ENCODE results near the gene ZNF778. TPM values are rescaled to one million over a fixed set of nuclear protein-coding genes. Genes with fewer than 3 reads are reported as not detected.
"Not testable (repeated sequence)": the region's sequence is repeated elsewhere in the genome, so short reads cannot be mapped to it uniquely, and the experiment has no call there.

ZNF778 gene
- polyA plus RNA-seq, 4 donors = 5.0 to 6.1 (median 5.3) TPM

DNA sequence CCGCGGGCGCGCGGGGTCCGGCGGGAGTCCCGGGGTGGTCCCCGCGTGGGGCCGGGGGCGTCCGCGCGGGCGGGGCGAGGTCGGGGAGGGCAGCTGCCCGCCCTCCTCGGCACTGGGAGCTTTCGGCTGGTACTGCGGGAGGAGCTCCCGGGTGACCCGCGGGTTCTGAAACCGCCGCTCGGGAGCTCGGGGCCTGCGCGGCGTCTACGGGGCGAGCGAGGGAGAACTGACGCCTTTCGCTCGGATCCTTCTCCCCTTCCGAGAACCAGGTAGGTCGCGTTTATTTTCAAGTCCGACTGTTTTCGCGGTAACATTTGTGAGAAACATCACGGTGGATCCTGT lies 30.2 kb downstream of the ZNF778 start:
- not testable (repeated sequence) for DNase-seq (ENCODE audit: low read depth in 4 of 4, low spot score in 3 of 4)

DNA sequence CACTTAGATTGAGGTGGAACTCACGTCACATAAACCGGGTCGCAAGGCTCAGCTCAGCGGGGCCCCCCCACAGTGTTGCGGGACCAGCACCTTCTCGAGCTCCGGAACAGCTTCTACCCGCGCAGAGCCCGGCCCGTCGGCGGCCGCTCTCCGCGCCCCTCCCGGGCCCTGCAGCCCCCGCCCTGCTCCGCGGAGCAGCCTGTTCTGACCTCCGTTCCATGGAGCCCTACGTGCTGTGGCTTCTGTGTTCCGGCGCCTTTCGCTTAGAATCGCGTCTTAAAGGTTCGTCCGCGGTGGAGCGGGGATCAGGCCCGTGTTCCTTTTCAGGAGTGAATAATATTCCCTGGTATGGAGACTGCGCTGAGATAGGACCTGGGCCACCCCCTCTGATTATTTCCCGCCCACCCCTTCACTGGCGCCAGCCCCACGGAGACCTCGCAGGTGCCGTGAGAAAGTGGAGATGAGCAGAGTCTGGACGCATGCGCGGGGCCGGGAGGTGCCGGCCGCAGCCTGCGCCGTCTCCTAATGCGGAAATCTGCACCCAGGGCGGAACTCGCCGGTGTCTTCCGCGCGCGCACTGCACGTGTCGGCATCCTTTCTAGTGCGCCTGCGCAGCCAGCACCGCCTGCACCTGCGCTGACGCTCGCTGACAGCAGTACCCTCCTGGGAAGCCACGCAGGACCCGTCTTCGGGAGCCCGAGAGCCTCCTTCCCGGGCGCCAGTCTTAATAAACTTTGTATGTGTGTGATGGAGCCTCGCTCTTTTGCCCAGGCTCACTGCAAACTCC lies 30.9 kb downstream of the ZNF778 start:
- DNase-seq (ENCODE audit: low read depth in 4 of 4, low spot score in 3 of 4) = no peak

DNA sequence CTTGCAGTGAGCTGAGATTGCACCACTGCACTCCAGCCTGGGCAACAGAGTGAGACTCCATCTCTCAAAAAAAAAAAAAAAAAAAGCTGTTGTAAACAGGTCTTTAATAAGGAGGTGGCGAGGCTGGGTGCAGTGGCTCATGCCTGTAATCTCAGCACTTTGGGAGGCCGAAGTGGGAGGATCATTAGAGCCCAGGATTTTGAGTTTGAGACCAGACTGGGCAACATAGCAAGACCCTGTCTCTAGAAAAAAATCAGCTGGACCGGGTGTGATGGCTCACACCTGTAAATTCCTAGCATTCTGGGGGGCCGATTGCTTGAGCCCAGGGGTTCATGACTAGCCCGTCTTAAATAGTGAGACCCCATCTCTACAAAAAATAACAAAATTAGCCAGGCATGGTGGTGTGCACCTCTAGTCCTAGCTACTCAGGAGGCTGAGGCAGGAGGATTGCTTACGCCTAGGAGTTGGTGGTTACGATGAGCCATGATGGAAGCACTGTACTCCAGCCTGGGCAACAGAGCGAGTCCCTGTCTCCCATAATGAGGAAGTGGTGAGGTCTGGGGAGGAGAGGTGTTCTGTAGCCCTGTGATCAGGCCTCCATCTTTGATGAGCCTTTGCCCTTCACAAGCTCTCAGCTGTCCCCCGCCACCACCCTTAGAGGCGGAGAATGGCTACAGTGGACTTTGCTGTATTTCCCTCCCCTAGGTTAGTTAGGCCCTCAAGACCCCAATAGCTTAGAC lies 36.2 kb downstream of the ZNF778 start:
- no peak for DNase-seq (ENCODE audit: low read depth in 4 of 4, low spot score in 3 of 4)

DNA sequence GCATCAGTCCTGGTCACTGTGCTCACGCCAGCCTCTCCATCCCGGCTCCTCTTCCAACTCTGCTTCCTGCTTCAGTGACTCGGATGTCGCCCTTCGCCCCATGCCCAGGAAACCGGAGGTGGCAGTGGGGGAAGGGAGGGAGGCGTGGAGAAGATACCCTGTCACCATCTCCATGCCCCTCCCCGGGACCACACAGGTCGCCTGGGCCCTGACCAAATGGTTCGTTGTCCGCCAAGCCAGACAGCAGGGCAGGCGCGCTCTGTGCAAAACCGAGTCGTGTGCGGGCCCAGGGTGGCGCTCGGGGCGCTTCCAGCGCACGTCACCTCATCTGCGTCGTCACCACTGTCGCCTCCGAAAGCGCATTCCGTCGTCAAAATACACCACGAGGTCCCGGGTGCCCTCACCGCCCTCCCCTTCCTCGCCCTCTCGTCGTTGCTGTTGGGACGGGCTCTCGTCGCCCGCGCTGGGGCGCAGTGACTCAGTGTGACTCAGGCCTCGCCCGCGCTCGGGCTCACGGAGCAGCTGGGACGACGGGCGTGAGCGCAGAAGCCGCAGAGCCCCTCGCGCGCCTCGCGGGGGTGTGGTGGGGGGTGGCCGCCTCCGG lies 39.2 kb downstream of the ZNF778 start:
- DNase-seq (ENCODE audit: low read depth in 4 of 4, low spot score in 3 of 4) = peak in 3 of 4 donors; percentile 38 to 57 (median 43)

DNA sequence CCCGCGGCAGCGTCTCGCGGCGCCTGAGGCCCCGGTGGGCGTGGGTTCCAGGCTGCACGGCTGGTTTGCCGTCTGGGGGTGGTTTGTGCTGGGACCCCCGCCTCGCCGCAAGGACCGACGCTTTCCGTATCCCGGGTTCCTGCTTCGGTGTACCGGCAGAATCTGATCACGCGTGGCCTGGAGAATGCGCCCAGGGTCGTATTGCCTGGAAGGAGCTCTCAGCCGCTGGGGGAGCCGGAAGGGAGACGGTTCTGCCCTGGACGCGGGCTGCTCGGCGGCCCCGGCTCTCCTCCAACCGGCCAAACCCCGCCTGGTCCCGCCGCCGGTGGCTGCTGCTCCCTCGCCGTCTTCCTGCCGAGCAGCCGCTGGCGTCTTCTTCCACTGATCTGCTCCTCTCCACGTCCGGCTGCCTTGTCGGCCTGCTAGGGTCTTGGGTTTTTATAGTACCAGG lies 39.8 kb downstream of the ZNF778 start:
- no peak for DNase-seq (ENCODE audit: low read depth in 4 of 4, low spot score in 3 of 4)

DNA sequence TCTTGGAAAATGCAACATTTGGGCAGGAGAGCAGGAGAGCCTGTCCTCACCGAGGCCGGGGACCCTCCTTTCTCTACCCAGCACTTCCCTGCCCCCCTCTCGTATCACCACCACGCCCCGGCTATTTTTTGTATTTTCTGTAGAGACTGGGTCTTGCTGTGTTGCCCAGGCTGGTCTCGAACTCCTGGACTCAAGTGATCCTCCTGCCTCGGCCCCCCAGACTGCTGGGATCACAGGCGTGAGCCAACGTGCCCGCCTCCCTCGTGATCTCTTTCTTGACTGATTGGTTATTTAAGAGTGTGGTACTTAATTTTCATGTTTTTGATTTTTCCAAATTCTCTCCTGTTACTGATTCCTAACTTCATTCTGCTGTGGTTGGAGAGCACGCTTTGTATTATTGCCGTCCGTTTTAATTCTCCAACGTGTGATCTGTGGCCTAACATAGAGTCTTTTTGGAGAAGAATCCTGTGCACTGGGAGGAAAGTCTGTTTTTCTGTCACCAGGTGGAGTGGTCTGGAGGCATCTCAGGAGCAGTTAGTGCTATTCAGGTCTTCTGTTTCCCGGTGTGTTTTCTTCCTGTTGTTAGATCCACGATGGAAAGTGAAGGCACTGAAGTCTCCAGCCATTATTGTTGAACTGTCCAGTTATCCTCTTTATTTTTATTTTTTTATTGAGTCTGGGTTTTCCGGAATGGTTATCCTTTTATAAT lies 40.4 kb downstream of the ZNF778 start:
- no peak for DNase-seq (ENCODE audit: low read depth in 4 of 4, low spot score in 3 of 4)

DNA sequence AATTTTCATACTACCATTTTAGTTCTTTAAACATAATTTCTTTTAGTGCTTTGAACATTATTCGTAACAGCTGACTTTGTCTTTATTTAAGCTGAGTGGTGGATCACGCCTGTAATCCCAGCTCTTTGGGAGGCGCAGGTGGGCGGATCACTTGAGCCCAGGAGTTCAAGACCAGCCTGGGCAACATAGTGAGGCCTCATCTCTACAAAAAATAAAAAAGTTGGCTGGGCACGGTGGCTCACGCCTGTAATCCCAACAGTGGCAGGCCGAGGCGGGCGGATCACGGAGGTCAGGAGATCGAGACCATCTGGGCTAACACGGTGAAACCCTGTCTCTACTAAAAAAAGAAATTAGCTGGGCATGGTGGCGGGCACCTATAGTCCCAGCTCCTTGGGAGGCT lies 42.4 kb downstream of the ZNF778 start:
- DNase-seq (ENCODE audit: low read depth in 4 of 4, low spot score in 3 of 4) = not testable (repeated sequence)

DNA sequence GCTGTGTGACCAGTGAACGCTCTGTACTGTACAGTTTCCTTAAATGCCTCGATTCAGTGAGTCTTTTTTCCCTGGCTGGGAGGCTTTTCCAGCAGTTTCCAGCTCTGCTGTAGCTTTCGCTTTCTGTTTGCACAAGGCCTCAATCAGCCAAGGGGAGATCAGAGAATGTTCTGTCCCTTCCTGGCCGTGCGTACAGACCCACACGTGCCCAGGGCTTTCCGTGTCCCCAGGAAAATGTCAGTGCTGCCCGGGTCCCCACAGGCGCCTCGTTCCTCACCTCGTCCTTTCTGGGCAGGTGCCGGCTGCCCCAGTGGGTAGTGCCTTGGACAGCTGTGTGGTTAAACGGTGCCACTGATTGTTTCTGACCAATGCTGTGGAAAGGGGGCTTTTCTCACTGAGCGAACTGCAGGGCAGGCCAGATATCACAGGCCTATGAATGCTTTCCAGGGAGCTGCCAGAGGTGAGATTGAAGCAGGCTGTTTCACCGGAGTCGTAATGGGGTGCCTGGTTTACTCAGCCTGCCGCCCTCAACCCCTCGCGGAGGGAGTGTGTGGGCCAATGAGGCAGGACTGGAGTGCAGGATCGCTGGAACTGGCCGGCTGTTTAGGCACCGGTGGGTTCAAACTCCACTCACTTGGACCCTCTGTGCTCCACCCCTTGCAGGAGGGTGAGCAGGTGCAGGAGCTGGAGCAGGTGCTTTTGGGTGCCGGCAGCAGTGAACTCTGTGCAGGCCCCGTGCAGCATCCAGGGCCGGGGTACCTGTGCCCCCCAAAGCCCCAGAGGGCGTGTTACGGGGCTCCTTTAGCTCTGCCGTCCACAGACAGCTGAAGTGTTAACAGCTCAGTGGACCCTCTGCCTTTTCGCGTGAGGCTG lies 44.4 kb downstream of the ZNF778 start:
- DNase-seq (ENCODE audit: low read depth in 4 of 4, low spot score in 3 of 4) = no peak

DNA sequence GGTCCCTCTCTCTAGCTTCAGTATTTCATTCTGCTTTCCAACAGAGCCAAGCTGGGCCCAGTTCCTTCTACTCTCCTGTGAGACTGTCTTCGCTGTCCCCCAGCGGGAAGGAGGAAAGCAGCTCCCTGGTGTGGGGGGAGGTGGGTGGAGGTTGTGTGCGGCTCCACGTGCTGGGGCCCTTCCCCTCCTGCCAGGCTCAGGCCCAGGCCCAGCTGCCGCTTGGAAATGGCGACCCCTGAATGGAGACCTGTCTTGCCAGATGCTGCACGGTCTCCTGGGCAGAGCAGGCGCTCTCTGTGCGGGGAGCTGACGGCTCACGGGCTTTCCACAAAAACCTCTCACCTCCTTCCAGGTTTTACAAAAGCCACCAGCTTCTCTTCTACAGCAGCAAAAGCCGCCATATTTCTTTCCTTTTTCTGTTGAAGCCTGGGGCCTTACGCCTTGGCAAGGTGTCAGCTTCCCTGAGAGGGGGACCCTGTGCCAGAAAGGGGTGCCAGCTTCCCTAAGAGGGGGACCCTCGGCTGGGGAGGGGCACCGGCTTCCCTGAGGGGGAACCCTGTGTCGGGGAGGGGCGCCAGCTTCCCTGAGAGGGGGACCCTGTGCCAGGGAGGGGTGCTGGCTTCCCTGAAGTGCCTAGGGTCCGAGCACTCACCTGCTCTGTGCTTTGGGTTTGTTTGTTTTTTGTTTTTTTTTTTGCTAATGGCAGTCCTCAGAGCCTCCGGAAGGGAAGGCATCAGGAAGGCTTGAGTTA lies 47.5 kb downstream of the ZNF778 start:
- no peak for DNase-seq (ENCODE audit: low read depth in 4 of 4, low spot score in 3 of 4)

DNA sequence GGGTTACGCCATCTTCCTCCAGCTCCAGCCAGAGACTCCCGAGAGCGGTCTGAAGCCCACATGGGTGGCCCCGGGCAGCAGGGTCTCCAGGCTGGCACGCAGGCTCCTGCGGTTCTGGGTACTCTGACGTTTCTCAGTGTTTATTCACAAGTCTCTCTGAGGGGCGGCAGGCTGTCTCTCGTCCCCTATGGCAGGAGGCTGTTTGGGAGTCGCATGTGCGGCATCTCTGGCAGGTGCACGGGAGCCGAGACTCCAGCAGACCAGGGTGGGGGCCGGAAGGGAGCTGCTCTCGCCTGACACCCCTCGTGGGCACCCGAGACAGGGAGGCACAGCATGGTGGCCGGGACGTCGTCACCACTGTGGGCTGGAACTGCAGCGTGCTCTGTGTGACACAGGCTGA lies 48.1 kb downstream of the ZNF778 start:
- DNase-seq (ENCODE audit: low read depth in 4 of 4, low spot score in 3 of 4) = no peak

DNA sequence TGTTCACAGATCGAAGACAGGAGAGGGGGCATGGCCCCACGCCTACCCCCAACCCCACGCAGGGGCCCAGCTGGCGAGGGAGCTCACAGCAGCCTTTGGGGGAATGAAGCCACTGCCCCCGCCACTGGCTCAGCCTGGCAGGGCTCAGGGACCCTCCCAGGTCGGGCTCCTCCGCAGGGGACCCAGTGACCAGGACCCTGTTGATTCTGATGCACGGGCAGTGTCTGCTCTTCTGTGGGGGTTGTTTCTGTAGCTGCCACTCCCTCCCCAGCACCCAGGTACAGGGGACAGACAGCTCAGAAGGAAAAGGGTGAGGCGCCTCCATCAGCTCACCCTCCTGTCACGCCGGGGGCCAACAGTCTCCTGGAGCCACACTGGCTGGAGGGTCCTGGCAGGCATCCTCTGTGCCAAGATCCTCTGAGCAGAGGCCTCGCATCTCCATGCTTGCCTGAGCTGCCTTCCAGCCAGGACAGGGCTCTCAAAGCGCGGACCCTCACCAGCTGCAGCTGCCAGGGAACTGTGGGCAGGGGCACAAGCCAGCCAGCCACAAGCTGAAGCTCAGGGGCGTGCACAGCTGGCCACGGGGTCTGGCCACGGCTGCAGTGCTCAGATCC lies 49.1 kb downstream of the ZNF778 start:
- DNase-seq (ENCODE audit: low read depth in 4 of 4, low spot score in 3 of 4) = no peak

DNA sequence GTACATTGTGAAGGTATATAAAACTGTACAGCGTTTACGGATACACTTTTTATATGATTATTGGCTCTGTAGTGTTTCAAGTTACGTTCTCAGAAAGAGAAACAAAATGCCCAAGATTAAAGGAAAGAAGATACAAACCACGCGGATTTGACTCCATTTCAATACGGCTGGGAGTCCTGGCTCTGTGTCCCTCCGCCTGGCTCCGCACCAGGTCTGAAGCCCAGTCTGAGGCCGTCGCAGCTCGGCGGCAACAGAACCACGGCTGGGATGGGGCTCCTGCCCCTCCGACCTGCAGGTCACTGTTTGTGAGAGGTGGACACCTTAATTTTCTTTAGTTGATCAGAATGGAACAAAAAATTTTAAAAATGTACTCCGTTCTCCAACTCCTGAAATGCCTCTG lies 50.2 kb downstream of the ZNF778 start:
- DNase-seq (ENCODE audit: low read depth in 4 of 4, low spot score in 3 of 4) = not testable (repeated sequence)

DNA sequence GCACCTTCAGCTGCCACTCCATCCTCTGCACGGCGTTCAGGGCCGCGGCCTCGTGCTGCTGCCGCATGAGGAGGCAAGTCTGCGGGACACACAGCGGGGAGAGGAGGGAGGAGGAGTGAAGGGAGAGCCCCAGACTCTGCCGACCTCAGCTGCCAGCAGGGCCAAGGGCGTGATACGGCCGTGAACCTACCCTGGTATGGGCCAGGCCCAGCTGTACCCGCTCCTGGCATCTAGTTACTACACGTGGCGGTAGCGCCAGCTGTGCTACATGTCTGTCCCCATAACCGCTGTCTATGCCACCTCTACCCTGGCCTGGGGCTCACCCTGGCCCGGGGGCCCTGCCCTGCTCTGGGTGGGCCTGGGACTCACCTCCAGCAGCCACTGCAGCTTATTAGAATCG lies 51.1 kb downstream of the ZNF778 start:
- DNase-seq (ENCODE audit: low read depth in 4 of 4, low spot score in 3 of 4) = no peak

DNA sequence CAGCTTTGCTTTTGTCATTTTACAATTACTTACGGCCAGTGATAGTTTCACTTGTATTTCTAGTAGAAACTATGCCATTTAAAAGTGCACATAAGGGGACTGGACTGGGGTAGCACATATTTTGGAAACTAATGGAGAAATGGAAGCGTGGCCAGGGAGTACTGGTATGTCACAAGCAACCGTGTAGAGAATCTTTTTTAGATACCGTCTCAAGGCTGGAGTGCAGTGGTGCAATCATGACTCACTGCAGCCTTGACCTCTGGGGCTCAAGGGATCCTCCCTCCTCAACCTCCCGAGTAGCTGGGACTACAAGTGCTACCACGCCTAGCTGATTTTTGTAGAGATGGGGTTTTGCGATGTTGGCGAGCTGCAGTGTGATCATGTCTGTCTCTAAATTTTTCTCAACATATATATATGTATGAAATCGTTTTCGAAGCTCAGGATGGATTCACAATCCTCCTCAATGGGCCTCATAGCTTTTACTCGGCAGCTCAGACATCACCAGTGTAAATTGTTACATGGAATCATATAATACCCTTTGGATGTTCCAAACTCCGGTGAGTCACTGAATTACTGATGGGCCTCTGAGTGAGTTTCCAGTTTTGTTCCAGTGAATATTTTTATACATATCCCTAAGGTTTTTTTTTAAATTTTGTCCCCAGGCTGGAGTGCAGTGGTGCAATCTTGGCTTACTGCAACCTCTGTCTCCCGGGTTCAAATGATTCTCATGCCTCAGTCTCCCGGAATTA lies 51.7 kb downstream of the ZNF778 start:
- no peak for DNase-seq (ENCODE audit: low read depth in 4 of 4, low spot score in 3 of 4)

DNA sequence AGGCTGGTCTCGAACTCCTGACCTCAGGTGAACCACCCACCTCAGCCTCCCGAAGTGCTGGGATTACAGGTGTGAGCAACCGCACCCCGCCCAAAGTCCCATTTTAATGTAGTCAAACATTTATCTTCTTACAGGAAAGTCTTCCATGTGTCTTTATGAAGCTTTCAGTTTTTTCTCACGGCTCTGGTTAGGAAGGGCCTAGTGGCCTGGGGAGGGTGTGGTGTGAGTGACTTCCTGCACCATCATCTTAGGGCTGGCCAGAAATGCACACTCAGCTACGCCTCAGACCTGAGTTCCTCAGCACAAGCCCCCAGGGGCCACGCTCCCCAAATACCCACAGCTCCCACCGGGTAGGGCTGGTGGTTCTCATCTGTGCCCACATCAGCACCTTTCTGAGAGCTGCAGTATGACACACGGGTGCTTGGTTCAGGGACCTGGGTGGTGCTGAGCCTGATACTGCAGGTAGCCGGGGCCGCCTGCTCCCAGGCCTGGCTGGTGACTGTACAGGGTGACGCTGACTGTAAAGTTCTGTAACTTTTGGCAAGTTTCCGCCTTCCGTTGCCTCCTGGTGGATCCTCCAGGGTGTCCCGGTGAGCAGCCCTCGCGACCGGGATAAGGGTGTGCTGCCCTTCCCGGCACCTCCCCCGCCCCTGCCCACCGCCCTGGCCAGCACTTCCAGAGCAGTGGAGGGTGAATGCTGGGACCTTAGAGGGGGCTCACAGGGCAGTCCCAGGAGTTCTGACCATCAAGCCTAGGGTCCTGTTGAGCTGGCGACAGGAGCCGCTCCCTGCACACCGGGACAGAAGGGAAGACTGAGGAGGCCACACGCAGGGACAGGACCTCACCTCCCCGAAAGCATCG lies 52.5 kb downstream of the ZNF778 start:
- no peak for DNase-seq (ENCODE audit: low read depth in 4 of 4, low spot score in 3 of 4)

DNA sequence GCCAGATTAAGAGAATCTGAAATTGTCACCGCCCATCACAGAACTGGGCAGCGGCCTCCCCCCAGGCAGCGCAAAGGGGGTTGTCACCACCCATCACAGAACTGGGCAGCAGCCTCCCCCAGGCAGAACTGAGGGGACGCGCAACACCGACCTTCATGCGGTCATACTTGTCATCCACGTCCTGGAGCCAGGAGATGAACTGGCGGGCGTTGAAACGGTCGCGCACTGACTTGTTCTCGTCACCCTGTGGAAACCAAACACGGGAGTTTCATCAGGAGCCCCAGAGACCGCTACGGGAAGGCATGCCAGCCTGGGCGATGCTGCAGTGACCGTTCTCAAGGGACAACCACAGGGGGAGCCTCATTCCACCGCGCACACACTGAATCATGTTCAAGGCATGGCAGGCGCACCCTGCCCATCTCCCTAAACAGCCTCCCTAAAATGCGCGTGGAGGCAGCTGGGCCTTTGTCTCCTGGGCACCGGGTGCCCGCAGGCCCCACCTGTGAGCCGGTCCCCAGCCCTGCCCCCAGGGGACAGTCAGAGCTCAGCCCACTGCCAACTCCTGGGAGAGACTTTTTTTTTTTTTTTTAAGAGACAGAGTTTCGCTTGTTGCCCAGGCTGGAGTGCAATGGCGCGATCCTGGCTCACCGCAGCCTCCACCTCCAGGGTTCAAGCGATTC lies 53.3 kb downstream of the ZNF778 start:
- no peak for DNase-seq (ENCODE audit: low read depth in 4 of 4, low spot score in 3 of 4)

DNA sequence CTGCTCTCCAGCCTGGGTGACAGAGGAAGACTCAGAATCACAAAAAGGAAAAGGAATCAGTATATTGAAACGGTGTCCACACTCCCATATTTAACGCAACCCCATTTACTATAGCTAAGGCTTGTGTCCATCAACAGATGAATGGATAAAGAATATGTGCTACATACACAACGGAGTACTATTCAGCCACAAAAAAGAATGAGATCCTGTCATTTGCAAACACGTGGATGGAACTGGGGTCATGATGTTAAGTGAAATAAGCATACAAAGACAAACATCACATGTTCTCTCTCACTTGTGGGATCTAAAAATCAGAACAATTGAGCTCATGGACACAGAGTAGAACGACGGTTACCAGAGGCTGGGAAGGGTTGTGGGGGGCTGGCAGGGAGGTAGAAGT lies 55.1 kb downstream of the ZNF778 start:
- no peak for DNase-seq (ENCODE audit: low read depth in 4 of 4, low spot score in 3 of 4)
